SU-DHL-6 (cell line): ENCODE results near the gene GPR107.

ENCODE experiments used
- CTCF ChIP-seq: fragments of 200-600 bp; sonication (generic); IDR thresholded peaks from one replicate; pipeline ENCODE4 v1.5.1; 2017; ENCODE audit warnings: antibody characterized with exemption, mild to moderate bottlenecking, low read length, moderate library complexity; ENCODE audit not compliant: insufficient read depth, poor library complexity, severe bottlenecking
- EZH2phosphoT487 ChIP-seq: fragments of 200-600 bp; sonication (generic), shearing (Covaris generic); conservative IDR thresholded peaks from 2 replicates; pipeline ENCODE4 v1.6.1; 2018; ENCODE audit warnings: mild to moderate bottlenecking, antibody characterized with exemption, low read length, moderate library complexity, mixed read lengths

- TF ChIP-seq CTCF (no peak), EZH2phosphoT487 (no peak)
These were observed 85.5 kb downstream of the GPR107 start for GRCh38 chr9:130139251-130139650.
